Stimulated activated memory B cell treated with anti-CD40 and anti-IgM and Interleukin-4, amounts not matched to agents 10 μg/mL and 1 μg/mL and 100 μg/mL, for 72 hours (primary cell): ENCODE data around the gene MYH7B.

Experiments used
- ATAC-seq: fragments of 150-1000 bp; cut with Tn5 transposase; 2 replicates; pipeline ENCODE4 v1.10.0; 2021
- H3K27ac Mint-ChIP-seq: one replicate; pipeline ENCODE4 v1.8.0; 2022; ENCODE audit warnings: mild to moderate bottlenecking, mixed read lengths
- H3K27me3 Mint-ChIP-seq: one replicate; pipeline ENCODE4 v1.8.0; 2022; ENCODE audit warnings: mixed read lengths
- H3K36me3 Mint-ChIP-seq: one replicate; pipeline ENCODE4 v1.8.0; 2022; ENCODE audit warnings: mixed read lengths
- H3K4me1 Mint-ChIP-seq: one replicate; pipeline ENCODE4 v1.8.0; 2022; ENCODE audit warnings: mixed read lengths
- H3K4me3 Mint-ChIP-seq: one replicate; pipeline ENCODE4 v1.8.0; 2022; ENCODE audit warnings: mild to moderate bottlenecking, moderate library complexity, mixed read lengths
- H3K9me3 Mint-ChIP-seq: one replicate; pipeline ENCODE4 v1.8.0; 2022; ENCODE audit warnings: mixed read lengths

Gene MYH7B

GRCh38 chr20:35000922-35001595, 45.4 kb downstream of the MYH7B start:
- Mint-ChIP-seq H3K4me3 (no peak overlapping the region), H3K27ac (no peak overlapping the region), H3K27me3 (no peaks in the 10 kb centered on the region), H3K36me3 (peaks cover 88% of the 10 kb centered on the region), H3K9me3 (no peaks in the 10 kb centered on the region), H3K4me1 (peaks cover 12% of the 10 kb centered on the region)
- no peak for ATAC-seq

GRCh38 chr20:35001596-35002362, 46.1 kb downstream of the MYH7B start:
- Mint-ChIP-seq H3K4me3 (no peak overlapping the region), H3K4me1 (peaks cover 12% of the 10 kb centered on the region), H3K36me3 (peaks cover 87% of the 10 kb centered on the region), H3K9me3 (no peaks in the 10 kb centered on the region), H3K27ac (no peak overlapping the region), H3K27me3 (no peaks in the 10 kb centered on the region)
- no peak for ATAC-seq

- Mint-ChIP-seq H3K27ac (no peak overlapping the region), H3K36me3 (peaks cover 85% of the 10 kb centered on the region), H3K9me3 (no peaks in the 10 kb centered on the region), H3K4me3 (no peak overlapping the region), H3K4me1 (peaks cover 12% of the 10 kb centered on the region), H3K27me3 (no peaks in the 10 kb centered on the region)
- ATAC-seq: no peak
Measured at GRCh38 chr20:35002426-35003210, 47.0 kb downstream of the MYH7B start.

GRCh38 chr20:35003211-35004031, 47.8 kb downstream of the MYH7B start:
- peaks cover 84% of the 10 kb centered on the region for H3K36me3 Mint-ChIP-seq
- no peak for ATAC-seq

GRCh38 chr20:35004051-35004725, 48.5 kb downstream of the MYH7B start:
- H3K9me3 Mint-ChIP-seq: no peaks in the 10 kb centered on the region
- no peaks in the 10 kb centered on the region for H3K27me3 Mint-ChIP-seq
- H3K36me3 Mint-ChIP-seq: peaks cover 84% of the 10 kb centered on the region
- no peak for ATAC-seq
- peaks cover 12% of the 10 kb centered on the region for H3K4me1 Mint-ChIP-seq
- no peak overlapping the region for H3K4me3 Mint-ChIP-seq
- no peak overlapping the region for H3K27ac Mint-ChIP-seq

More at GRCh38 chr20:35003211-35004031, 47.8 kb downstream of the MYH7B start:
- Mint-ChIP-seq H3K4me1 (peaks cover 12% of the 10 kb centered on the region), H3K27ac (no peak overlapping the region), H3K27me3 (no peaks in the 10 kb centered on the region), H3K4me3 (no peak overlapping the region), H3K9me3 (no peaks in the 10 kb centered on the region)

- H3K36me3 Mint-ChIP-seq: peaks cover 84% of the 10 kb centered on the region
- peaks cover 12% of the 10 kb centered on the region for H3K4me1 Mint-ChIP-seq
- no peaks in the 10 kb centered on the region for H3K9me3 Mint-ChIP-seq
- H3K27ac Mint-ChIP-seq: no peak overlapping the region
- ATAC-seq: no peak
- H3K27me3 Mint-ChIP-seq: no peaks in the 10 kb centered on the region
- no peak overlapping the region for H3K4me3 Mint-ChIP-seq
Measured at GRCh38 chr20:35004749-35005462, 49.2 kb downstream of the MYH7B start.
